Effector memory CD8-positive, alpha-beta T cell (primary cell): Measurements from ENCODE around the gene DGKA.
A peak's percentile ranks its signal among the peaks of the same experiment; 100 is the strongest.
"Not testable (repeated sequence)": the region's sequence is repeated elsewhere in the genome, so short reads cannot be mapped to it uniquely, and the experiment has no call there.

Source experiments
- ATAC-seq: fragments of 150-1000 bp; cut with Tn5 transposase; replicated peaks from 2 replicates; pipeline ENCODE4 v1.10.0; 2021; ENCODE audit warnings: mild to moderate bottlenecking, moderate library complexity
- DNase-seq, 3 experiments: peaks; one replicate each; pipeline ENCODE4 v3.0.0; 2021
- H3K27ac Mint-ChIP-seq, 2 donors: one replicate each; pipeline ENCODE4 v1.8.0; 2022; ENCODE audit warnings: mild to moderate bottlenecking in 2 of 2, mixed read lengths in 2 of 2, moderate library complexity in 2 of 2
- H3K27me3 Mint-ChIP-seq, 2 donors: one replicate each; pipeline ENCODE4 v1.8.0; 2022; ENCODE audit warnings: mixed read lengths in 2 of 2
- H3K36me3 Mint-ChIP-seq: one replicate; pipeline ENCODE4 v1.8.0; 2022; ENCODE audit warnings: mild to moderate bottlenecking, moderate library complexity, mixed read lengths; ENCODE audit not compliant: insufficient read depth
- H3K4me1 Mint-ChIP-seq, 2 donors: one replicate each; pipeline ENCODE4 v1.8.0; 2022; ENCODE audit warnings: low read depth in 2 of 2, mixed read lengths in 2 of 2
- H3K4me3 Mint-ChIP-seq, 2 donors: one replicate each; pipeline ENCODE4 v1.8.0; 2022; ENCODE audit warnings: mild to moderate bottlenecking in 2 of 2, mixed read lengths in 2 of 2, moderate library complexity in 2 of 2
- H3K9me3 Mint-ChIP-seq, 2 donors: one replicate each; pipeline ENCODE4 v1.8.0; 2022; ENCODE audit warnings: mixed read lengths in 2 of 2

Gene DGKA

GRCh38 chr12:55923648-55924047 lies 7.3 kb upstream of the DGKA start:
- not testable (repeated sequence) for H3K27ac Mint-ChIP-seq, H3K27me3 Mint-ChIP-seq, H3K9me3 Mint-ChIP-seq, DNase-seq, ATAC-seq
- peaks cover 28 to 52% of the 10 kb centered on the region in 2 donors for H3K4me1 Mint-ChIP-seq
- peak overlapping the region in 1 of 2 donors; percentile 8 for H3K4me3 Mint-ChIP-seq
- H3K36me3 Mint-ChIP-seq, result peaks cover 43% of the 10 kb centered on the region

- Mint-ChIP-seq H3K4me3 (peak overlapping the region; percentile 99), H3K4me1 (peaks cover 41 to 67% of the 10 kb centered on the region in 2 donors), H3K27ac (peak overlapping the region in 1 of 2 donors; percentile 98), H3K36me3 (peaks cover 44% of the 10 kb centered on the region), H3K9me3 (no peaks in the 10 kb centered on the region), H3K27me3 (no peaks in the 10 kb centered on the region)
- DNase-seq (no peak), ATAC-seq (no peak)
These were observed 5.6 kb upstream of the DGKA start for GRCh38 chr12:55925371-55925770.

- no peak for ATAC-seq
- Mint-ChIP-seq H3K36me3 (peaks cover 45% of the 10 kb centered on the region), H3K4me3 (peak overlapping the region; percentile 99), H3K4me1 (peaks cover 47 to 69% of the 10 kb centered on the region in 2 donors), H3K9me3 (no peaks in the 10 kb centered on the region), H3K27ac (peak overlapping the region; percentile 97 to 98), H3K27me3 (no peaks in the 10 kb centered on the region)
- no peak for DNase-seq
These were observed 4.9 kb upstream of the DGKA start for GRCh38 chr12:55925870-55926737.

GRCh38 chr12:55926738-55927587 lies 4.0 kb upstream of the DGKA start:
- peak; percentile 71 to 81 (median 75) for DNase-seq
- H3K9me3 Mint-ChIP-seq, result no peaks in the 10 kb centered on the region
- peak overlapping the region; percentile 99 for H3K4me3 Mint-ChIP-seq
- peaks cover 45% of the 10 kb centered on the region for H3K36me3 Mint-ChIP-seq
- peak; percentile 57 for ATAC-seq
- H3K4me1 Mint-ChIP-seq, result peaks cover 50 to 69% of the 10 kb centered on the region in 2 donors
- H3K27me3 Mint-ChIP-seq, result no peaks in the 10 kb centered on the region
- peak overlapping the region; percentile 97 to 98 for H3K27ac Mint-ChIP-seq

- Mint-ChIP-seq H3K36me3 (peaks cover 42% of the 10 kb centered on the region), H3K9me3 (no peaks in the 10 kb centered on the region), H3K27ac (peak within 1 kb of the TSS; percentile 97 to 98), H3K4me3 (peak within 1 kb of the TSS; percentile 99), H3K27me3 (no peaks in the 10 kb centered on the region), H3K4me1 (peaks cover 53 to 71% of the 10 kb centered on the region in 2 donors)
- peak; percentile 44 for ATAC-seq
- DNase-seq, result peak; percentile 55 to 68 (median 59)
These were observed 3.1 kb upstream of the DGKA start, which contains the start of gene PYM1 for GRCh38 chr12:55927588-55928502. PYM1 (minus strand) TSS chr12:55927894; CDS start chr12:55927761, 133 bp downstream.

- H3K4me1 Mint-ChIP-seq, result peaks cover 56 to 76% of the 10 kb centered on the region in 2 donors
- H3K36me3 Mint-ChIP-seq, result peaks cover 41% of the 10 kb centered on the region
- DNase-seq, result peak; percentile 58 to 62 (median 59)
- no peaks in the 10 kb centered on the region for H3K27me3 Mint-ChIP-seq
- H3K27ac Mint-ChIP-seq, result peak overlapping the region; percentile 95 to 98
- H3K9me3 Mint-ChIP-seq, result no peaks in the 10 kb centered on the region
- ATAC-seq, result peak; percentile 44
- H3K4me3 Mint-ChIP-seq, result peak overlapping the region; percentile 96 to 99
These were observed 1.6 kb upstream of the DGKA start for GRCh38 chr12:55929306-55929791.

GRCh38 chr12:55931317-55931779 lies 386 bp downstream of the DGKA start:
- DNase-seq (no peak), ATAC-seq (no peak)
- Mint-ChIP-seq H3K9me3 (no peaks in the 10 kb centered on the region), H3K36me3 (peaks cover 45% of the 10 kb centered on the region), H3K4me3 (peak overlapping the region; percentile 96 to 99), H3K27ac (peak overlapping the region; percentile 95 to 98), H3K27me3 (no peaks in the 10 kb centered on the region), H3K4me1 (peaks cover 59 to 77% of the 10 kb centered on the region in 2 donors)

- Mint-ChIP-seq H3K36me3 (peaks cover 46% of the 10 kb centered on the region), H3K4me1 (peaks cover 55 to 76% of the 10 kb centered on the region in 2 donors), H3K9me3 (no peaks in the 10 kb centered on the region), H3K4me3 (peak overlapping the region; percentile 96 to 99), H3K27me3 (no peaks in the 10 kb centered on the region), H3K27ac (peak overlapping the region; percentile 95 to 98)
- ATAC-seq (no peak), DNase-seq (peak in 1 of 3 experiments; percentile 14)
These were observed 1.0 kb downstream of the DGKA start for GRCh38 chr12:55931780-55932550.

- H3K4me1 Mint-ChIP-seq, result peaks cover 57 to 73% of the 10 kb centered on the region in 2 donors
- peak; percentile 34 to 46 (median 40) for DNase-seq
- peak; percentile 39 for ATAC-seq
- H3K4me3 Mint-ChIP-seq, result peak overlapping the region; percentile 96 to 99
- H3K27ac Mint-ChIP-seq, result peak overlapping the region; percentile 95 to 98
- H3K27me3 Mint-ChIP-seq, result no peaks in the 10 kb centered on the region
- H3K36me3 Mint-ChIP-seq, result peaks cover 47% of the 10 kb centered on the region
- H3K9me3 Mint-ChIP-seq, result no peaks in the 10 kb centered on the region
These were observed 1.6 kb downstream of the DGKA start for GRCh38 chr12:55932551-55932910.

GRCh38 chr12:55933169-55933798 lies 2.3 kb downstream of the DGKA start:
- ATAC-seq (no peak), DNase-seq (no peak)
- Mint-ChIP-seq H3K36me3 (peaks cover 51% of the 10 kb centered on the region), H3K9me3 (no peaks in the 10 kb centered on the region), H3K4me3 (peak overlapping the region; percentile 96 to 99), H3K4me1 (peaks cover 53 to 69% of the 10 kb centered on the region in 2 donors), H3K27ac (peak overlapping the region; percentile 95 to 98), H3K27me3 (no peaks in the 10 kb centered on the region)

- Mint-ChIP-seq H3K9me3 (no peaks in the 10 kb centered on the region), H3K4me3 (peak overlapping the region; percentile 66 to 96)
- DNase-seq, result no peak
These were observed 3.1 kb downstream of the DGKA start for GRCh38 chr12:55933799-55934742.

More at GRCh38 chr12:55933799-55934742, 3.1 kb downstream of the DGKA start:
- peak overlapping the region; percentile 83 to 95 for H3K27ac Mint-ChIP-seq
- peaks cover 58% of the 10 kb centered on the region for H3K36me3 Mint-ChIP-seq
- peaks cover 54 to 65% of the 10 kb centered on the region in 2 donors for H3K4me1 Mint-ChIP-seq
- no peak for ATAC-seq
- H3K27me3 Mint-ChIP-seq, result no peaks in the 10 kb centered on the region
